Measurements from ENCODE around the gene ADARB1.

DNA sequence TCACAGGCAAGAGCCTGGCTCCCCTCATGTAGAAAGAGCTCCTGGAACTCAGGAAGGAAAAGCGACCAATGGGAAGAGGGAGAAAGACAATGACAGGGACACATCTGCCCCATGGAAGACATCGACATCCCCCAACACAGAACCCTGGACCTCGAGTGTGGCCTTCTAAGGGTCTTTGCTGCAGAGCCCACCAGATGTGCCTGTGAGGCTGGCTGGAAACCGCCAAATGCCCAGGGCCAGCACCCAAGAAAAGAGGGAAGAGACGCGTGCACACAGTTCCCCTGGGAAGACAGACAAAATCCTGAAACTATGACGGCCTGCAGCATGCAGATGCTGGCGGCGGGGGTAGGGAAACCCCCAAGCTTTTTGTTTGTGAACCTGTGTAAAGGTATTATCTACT, 36.4 kb upstream of the ADARB1 start:
- TF ChIP-seq, protein P1, sequence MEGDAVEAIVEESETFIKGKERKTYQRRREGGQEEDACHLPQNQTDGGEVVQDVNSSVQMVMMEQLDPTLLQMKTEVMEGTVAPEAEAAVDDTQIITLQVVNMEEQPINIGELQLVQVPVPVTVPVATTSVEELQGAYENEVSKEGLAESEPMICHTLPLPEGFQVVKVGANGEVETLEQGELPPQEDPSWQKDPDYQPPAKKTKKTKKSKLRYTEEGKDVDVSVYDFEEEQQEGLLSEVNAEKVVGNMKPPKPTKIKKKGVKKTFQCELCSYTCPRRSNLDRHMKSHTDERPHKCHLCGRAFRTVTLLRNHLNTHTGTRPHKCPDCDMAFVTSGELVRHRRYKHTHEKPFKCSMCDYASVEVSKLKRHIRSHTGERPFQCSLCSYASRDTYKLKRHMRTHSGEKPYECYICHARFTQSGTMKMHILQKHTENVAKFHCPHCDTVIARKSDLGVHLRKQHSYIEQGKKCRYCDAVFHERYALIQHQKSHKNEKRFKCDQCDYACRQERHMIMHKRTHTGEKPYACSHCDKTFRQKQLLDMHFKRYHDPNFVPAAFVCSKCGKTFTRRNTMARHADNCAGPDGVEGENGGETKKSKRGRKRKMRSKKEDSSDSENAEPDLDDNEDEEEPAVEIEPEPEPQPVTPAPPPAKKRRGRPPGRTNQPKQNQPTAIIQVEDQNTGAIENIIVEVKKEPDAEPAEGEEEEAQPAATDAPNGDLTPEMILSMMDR (IDR thresholded peaks at IDR 0.05) = no peak
- TF ChIP-seq, protein P2, sequence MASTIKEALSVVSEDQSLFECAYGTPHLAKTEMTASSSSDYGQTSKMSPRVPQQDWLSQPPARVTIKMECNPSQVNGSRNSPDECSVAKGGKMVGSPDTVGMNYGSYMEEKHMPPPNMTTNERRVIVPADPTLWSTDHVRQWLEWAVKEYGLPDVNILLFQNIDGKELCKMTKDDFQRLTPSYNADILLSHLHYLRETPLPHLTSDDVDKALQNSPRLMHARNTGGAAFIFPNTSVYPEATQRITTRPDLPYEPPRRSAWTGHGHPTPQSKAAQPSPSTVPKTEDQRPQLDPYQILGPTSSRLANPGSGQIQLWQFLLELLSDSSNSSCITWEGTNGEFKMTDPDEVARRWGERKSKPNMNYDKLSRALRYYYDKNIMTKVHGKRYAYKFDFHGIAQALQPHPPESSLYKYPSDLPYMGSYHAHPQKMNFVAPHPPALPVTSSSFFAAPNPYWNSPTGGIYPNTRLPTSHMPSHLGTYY (CRISPR knock-in tag; IDR thresholded peaks at IDR 0.05) = no peak
- TF ChIP-seq, protein P3, sequence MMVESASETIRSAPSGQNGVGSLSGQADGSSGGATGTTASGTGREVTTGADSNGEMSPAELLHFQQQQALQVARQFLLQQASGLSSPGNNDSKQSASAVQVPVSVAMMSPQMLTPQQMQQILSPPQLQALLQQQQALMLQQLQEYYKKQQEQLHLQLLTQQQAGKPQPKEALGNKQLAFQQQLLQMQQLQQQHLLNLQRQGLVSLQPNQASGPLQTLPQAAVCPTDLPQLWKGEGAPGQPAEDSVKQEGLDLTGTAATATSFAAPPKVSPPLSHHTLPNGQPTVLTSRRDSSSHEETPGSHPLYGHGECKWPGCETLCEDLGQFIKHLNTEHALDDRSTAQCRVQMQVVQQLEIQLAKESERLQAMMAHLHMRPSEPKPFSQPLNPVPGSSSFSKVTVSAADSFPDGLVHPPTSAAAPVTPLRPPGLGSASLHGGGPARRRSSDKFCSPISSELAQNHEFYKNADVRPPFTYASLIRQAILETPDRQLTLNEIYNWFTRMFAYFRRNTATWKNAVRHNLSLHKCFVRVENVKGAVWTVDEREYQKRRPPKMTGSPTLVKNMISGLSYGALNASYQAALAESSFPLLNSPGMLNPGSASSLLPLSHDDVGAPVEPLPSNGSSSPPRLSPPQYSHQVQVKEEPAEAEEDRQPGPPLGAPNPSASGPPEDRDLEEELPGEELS (CRISPR knock-in tag; IDR thresholded peaks at IDR 0.05) = no peak
- TF ChIP-seq RELA (CRISPR knock-in tag; IDR thresholded peaks at IDR 0.05; ENCODE audit: borderline replicate concordance) (no peak), RORB (CRISPR knock-in tag; IDR thresholded peaks at IDR 0.05) (no peak), ATF1 (CRISPR knock-in tag; IDR thresholded peaks at IDR 0.05) (no peak), NR2C2 (CRISPR knock-in tag; IDR thresholded peaks at IDR 0.05) (no peak), CREB1 (CRISPR knock-in tag; IDR thresholded peaks at IDR 0.05) (no peak), SP1 (CRISPR knock-in tag; conservative IDR thresholded peaks at IDR 0.05) (no peak), ZBTB21 (CRISPR knock-in tag; IDR thresholded peaks at IDR 0.05; ENCODE audit: borderline replicate concordance) (no peak), ELF4 (CRISPR knock-in tag; IDR thresholded peaks at IDR 0.05; ENCODE audit: low read depth) (no peak)
- TF ChIP-seq, protein P4, sequence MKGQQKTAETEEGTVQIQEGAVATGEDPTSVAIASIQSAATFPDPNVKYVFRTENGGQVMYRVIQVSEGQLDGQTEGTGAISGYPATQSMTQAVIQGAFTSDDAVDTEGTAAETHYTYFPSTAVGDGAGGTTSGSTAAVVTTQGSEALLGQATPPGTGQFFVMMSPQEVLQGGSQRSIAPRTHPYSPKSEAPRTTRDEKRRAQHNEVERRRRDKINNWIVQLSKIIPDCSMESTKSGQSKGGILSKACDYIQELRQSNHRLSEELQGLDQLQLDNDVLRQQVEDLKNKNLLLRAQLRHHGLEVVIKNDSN (CRISPR knock-in tag; IDR thresholded peaks at IDR 0.05) = no peak
- TF ChIP-seq, protein P5, sequence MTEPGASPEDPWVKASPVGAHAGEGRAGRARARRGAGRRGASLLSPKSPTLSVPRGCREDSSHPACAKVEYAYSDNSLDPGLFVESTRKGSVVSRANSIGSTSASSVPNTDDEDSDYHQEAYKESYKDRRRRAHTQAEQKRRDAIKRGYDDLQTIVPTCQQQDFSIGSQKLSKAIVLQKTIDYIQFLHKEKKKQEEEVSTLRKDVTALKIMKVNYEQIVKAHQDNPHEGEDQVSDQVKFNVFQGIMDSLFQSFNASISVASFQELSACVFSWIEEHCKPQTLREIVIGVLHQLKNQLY (CRISPR knock-in tag; IDR thresholded peaks at IDR 0.05) = no peak

Measured in WTC11 (cell line).